HFF-Myc (cell line): ENCODE data around the gene CKS2.

Experiments
- DNase-seq: peaks from one replicate; pipeline ENCODE4 v3.0.0-alpha.2; 2011; ENCODE audit warnings: low read depth; ENCODE audit errors: extremely low read depth
- H3K4me3 ChIP-seq: replicated peaks from 2 replicates; pipeline ENCODE4 v1.5.1; 2011; ENCODE audit warnings: low read depth, mild to moderate bottlenecking, control low read depth, low read length
- CTCF ChIP-seq: IDR thresholded peaks from 2 replicates; pipeline ENCODE4 v1.5.1; 2012; ENCODE audit warnings: mild to moderate bottlenecking, low read depth, low read length, control low read depth; ENCODE audit errors: missing control alignments

Gene CKS2

GRCh38 chr9:89347651-89348050 lies 36.7 kb downstream of the CKS2 start:
- TF ChIP-seq CTCF: no peak
- DNase-seq: no peak
- no peak overlapping the region for H3K4me3 ChIP-seq

DNA sequence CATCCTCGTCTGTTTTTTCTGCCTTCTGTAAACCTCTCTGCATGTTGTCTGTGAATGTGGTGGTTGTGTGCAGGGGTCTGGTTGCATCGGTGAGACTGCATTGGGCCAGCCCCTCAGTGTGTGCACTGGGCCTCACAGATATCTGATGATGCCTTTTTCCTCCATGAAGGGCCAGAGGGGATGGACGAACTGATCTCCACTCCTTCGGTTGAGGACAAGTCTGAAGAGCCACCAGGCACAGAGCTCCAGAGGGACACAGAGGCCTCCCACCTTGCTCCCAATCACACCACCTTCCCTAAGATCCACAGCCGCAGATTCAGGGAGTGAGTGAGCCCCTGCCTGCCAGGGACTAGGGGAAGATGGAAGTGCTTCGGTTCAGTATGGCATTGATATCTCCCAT lies 38.6 kb downstream of the CKS2 start:
- no peak for TF ChIP-seq CTCF
- DNase-seq: no peak
- no peak overlapping the region for H3K4me3 ChIP-seq

- no peak for DNase-seq
- no peak for TF ChIP-seq CTCF
- H3K4me3 ChIP-seq: no peak overlapping the region
Measured at GRCh38 chr9:89350988-89351557, 40.1 kb downstream of the CKS2 start.

DNA sequence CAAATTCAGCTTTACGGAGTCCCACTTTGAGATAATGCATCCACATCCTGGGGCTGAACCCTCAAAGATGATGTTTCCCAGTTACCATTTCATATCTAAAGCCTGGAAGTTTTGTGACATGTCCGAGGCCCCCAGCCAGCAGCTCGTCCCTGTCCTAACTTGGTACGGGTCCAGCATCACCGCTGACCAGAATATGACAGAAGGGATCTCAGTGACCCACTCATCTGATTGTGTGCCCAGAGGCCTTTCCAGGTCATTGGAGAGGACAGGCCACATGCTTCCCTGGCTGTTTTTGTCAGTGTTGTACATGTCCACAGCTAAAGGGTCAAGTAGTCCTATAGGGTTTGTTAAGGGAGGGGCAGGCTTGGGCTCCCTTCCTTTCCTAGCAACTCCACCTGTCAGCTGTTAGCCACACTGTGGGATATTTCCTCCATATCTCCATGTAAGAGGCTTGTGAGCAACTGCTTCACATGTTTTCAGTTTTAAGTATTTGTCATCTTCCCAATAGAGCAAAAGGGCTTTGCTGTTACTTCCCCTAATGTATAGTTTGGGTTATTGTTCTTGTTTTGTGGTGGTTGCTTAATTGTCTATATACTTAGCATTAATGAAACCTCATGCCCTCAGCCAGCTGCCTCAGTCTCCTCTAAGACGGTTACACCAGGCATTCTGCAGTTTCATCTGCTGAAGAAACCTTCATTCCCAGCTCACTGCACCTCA lies 40.7 kb downstream of the CKS2 start:
- no peak overlapping the region for H3K4me3 ChIP-seq
- no peak for DNase-seq
- TF ChIP-seq CTCF: no peak

- no peak overlapping the region for H3K4me3 ChIP-seq
- TF ChIP-seq CTCF: no peak
- DNase-seq: no peak
Measured at GRCh38 chr9:89352451-89352850, 41.5 kb downstream of the CKS2 start.

DNA sequence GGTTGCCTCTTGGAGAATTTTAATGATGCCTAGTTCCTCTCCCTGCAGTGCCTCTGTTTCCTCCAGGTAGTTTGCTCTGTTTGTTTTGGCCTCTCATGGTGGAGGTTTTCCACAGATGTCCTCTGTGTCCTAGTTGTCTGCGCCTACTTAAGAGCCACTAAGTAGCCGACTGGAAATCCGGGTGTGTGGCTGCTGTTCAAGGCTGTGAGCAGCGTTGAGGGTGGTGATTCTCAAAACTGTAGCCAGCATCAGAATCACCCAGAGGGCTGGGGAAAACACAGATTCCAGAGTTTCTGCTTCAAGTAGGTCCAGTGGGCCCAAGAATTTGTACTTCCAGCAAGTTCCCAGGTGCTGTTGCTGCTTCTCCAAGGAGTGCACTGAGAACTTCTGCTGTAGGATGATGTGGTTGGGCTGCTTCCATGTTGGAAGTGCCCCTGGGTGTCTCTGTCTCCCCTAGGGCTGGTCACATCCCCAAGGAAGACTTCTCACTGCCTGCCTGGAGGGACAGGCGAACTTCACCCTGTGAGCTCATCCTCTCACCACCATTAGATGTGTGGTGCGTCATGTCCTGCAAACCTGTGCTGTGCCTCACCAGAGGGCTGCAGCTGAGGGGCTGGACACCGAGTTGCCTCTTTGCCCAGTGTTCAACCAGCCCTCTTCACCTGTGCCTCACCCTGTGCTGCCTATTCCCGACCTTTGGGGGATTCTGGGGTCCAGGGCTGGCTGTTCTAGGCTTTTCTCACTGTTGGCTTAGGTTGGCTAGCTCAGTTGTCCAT lies 42.1 kb downstream of the CKS2 start:
- DNase-seq: no peak
- H3K4me3 ChIP-seq: no peak overlapping the region
- TF ChIP-seq CTCF: no peak
